ENCODE measurements around the gene PBX1. TPM values are rescaled to one million over a fixed set of nuclear protein-coding genes. Genes with fewer than 3 reads are reported as not detected.

Gene PBX1
- polyA plus RNA-seq, 3 donors, result 0.07 TPM; not detected in 2

DNA sequence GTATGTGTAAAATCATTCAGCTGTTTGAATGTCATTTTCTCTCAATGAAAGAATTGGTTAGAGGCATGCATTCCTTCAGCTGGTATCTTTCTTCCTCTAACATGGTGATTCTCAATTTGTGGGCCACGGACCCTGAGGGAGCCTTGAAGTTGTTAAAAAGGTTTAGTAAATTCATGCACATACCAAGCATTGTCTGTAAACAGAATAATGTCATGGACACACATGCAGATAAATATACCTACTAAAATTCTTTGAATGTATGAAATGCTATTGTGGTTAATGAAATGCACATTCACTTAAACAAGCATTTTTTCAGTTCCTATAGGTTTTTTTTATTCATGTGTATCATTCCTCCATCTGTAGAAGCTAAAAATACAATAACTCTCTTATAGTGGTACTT is 65.4 kb downstream of the PBX1 start:
- Mint-ChIP-seq H3K27me3 (ENCODE audit: low read depth in 3 of 3) (peaks cover 0 to 4% (median 2%) of the 10 kb centered on the region in 3 donors), H3K4me1 (peaks cover 7% of the 10 kb centered on the region), H3K4me3 (no peak overlapping the region), H3K36me3 (no peaks in the 10 kb centered on the region), H3K27ac (no peak overlapping the region), H3K9me3 (no peaks in the 10 kb centered on the region)
- DNase-seq, result no peak
- Histone ChIP-seq H3K9ac (ENCODE audit: insufficient read depth, low read length, poor library complexity, severe bottlenecking) (no peak overlapping the region), H2AFZ (ENCODE audit: insufficient read depth, low read depth, low read length, poor library complexity, severe bottlenecking) (no peak overlapping the region), H3K79me2 (ENCODE audit: insufficient read depth, low read length) (no peaks in the 10 kb centered on the region), H3K4me3 (replicated peaks in 1 of 3; ENCODE audit: low read depth in 2 of 3, low read length in 3 of 3) (no peak overlapping the region), H3K27me3 (ENCODE audit: control insufficient read depth in 2 of 2, insufficient read depth in 2 of 2, low read length in 2 of 2) (no peaks in the 10 kb centered on the region), H4K20me1 (ENCODE audit: insufficient read depth, low read length) (no peaks in the 10 kb centered on the region), H3K36me3 (replicated peaks in 1 of 2; ENCODE audit: control insufficient read depth in 1 of 2, insufficient read depth in 2 of 2, low read length in 2 of 2) (no peaks in the 10 kb centered on the region), H3K9me3 (replicated peaks in 1 of 2; ENCODE audit: control insufficient read depth in 1 of 2, insufficient read depth in 1 of 2, low read length in 2 of 2) (no peaks in the 10 kb centered on the region), H3K4me1 (ENCODE audit: control insufficient read depth in 1 of 2, insufficient read depth in 2 of 2, low read length in 2 of 2) (no peaks in the 10 kb centered on the region), H3K4me2 (replicated peaks; ENCODE audit: extremely low read depth, low read length, poor library complexity, severe bottlenecking) (no peak overlapping the region), H3K27ac (ENCODE audit: low read depth in 1 of 2, low read length in 2 of 2) (no peak overlapping the region)
- TF ChIP-seq, protein P1, sequence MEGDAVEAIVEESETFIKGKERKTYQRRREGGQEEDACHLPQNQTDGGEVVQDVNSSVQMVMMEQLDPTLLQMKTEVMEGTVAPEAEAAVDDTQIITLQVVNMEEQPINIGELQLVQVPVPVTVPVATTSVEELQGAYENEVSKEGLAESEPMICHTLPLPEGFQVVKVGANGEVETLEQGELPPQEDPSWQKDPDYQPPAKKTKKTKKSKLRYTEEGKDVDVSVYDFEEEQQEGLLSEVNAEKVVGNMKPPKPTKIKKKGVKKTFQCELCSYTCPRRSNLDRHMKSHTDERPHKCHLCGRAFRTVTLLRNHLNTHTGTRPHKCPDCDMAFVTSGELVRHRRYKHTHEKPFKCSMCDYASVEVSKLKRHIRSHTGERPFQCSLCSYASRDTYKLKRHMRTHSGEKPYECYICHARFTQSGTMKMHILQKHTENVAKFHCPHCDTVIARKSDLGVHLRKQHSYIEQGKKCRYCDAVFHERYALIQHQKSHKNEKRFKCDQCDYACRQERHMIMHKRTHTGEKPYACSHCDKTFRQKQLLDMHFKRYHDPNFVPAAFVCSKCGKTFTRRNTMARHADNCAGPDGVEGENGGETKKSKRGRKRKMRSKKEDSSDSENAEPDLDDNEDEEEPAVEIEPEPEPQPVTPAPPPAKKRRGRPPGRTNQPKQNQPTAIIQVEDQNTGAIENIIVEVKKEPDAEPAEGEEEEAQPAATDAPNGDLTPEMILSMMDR (IDR thresholded peaks at IDR 0.05), result no peak
- intact Hi-C loops (cut with micrococcal nuclease), result no loop called here
- no CpG with 5 or more reads among the region's 1 CpG for whole genome bisulfite sequencing (ENCODE audit: insufficient coverage)

DNA sequence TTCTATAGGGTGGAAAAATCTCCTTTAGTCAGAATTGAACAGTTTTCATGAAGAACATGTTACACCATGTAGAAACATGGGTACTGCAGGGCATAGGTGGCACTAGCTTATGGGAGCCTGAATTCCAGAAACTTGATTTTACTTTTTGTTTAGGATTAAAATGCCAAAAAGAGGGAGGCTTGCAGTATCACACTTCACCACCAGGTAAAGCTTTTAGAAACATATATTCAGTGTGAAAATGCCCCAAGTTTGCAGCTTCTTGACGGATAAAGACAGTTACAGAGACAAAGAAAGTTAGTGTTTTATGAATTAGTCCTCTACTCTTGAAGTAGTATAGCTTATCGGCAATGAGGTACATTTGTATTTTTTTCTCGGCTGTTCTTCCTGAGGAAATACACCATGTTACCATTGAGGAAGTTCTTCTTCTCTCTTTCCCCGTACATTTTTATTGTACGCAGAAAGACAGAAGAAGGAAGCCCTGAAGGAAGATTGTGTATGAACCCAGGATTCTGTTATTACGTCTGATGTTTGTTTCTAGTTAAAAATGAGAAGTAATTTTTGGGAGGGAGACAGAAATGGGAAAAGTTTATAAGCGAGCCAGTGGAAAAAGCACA is 66.1 kb downstream of the PBX1 start:
- Histone ChIP-seq H3K4me3 (replicated peaks in 1 of 3; ENCODE audit: low read depth in 2 of 3, low read length in 3 of 3) (no peak overlapping the region), H3K79me2 (ENCODE audit: insufficient read depth, low read length) (no peaks in the 10 kb centered on the region), H3K9ac (ENCODE audit: insufficient read depth, low read length, poor library complexity, severe bottlenecking) (no peak overlapping the region), H3K27ac (ENCODE audit: low read depth in 1 of 2, low read length in 2 of 2) (no peak overlapping the region), H3K4me1 (ENCODE audit: control insufficient read depth in 1 of 2, insufficient read depth in 2 of 2, low read length in 2 of 2) (no peaks in the 10 kb centered on the region), H3K9me3 (replicated peaks in 1 of 2; ENCODE audit: control insufficient read depth in 1 of 2, insufficient read depth in 1 of 2, low read length in 2 of 2) (no peaks in the 10 kb centered on the region), H3K36me3 (replicated peaks in 1 of 2; ENCODE audit: control insufficient read depth in 1 of 2, insufficient read depth in 2 of 2, low read length in 2 of 2) (no peaks in the 10 kb centered on the region), H4K20me1 (ENCODE audit: insufficient read depth, low read length) (no peaks in the 10 kb centered on the region), H3K4me2 (replicated peaks; ENCODE audit: extremely low read depth, low read length, poor library complexity, severe bottlenecking) (peak overlapping the region; percentile 17), H3K27me3 (ENCODE audit: control insufficient read depth in 2 of 2, insufficient read depth in 2 of 2, low read length in 2 of 2) (no peaks in the 10 kb centered on the region), H2AFZ (ENCODE audit: insufficient read depth, low read depth, low read length, poor library complexity, severe bottlenecking) (peak overlapping the region; percentile 26)
- H3K27me3 Mint-ChIP-seq (ENCODE audit: low read depth in 3 of 3), result peaks cover 1 to 2% (median 2%) of the 10 kb centered on the region in 3 donors
- TF ChIP-seq, protein P1 (IDR thresholded peaks at IDR 0.05), result peak; percentile 47
- DNase-seq, result no peak
- H3K9me3 Mint-ChIP-seq, result no peaks in the 10 kb centered on the region
- peak overlapping the region in 1 of 2 donors; percentile 65 for H3K4me3 Mint-ChIP-seq
- no peak overlapping the region for H3K27ac Mint-ChIP-seq
- WGBS (ENCODE audit: insufficient coverage), result no CpG with 5 or more reads among the region's 7 CpGs
- intact Hi-C loops (cut with micrococcal nuclease), result no loop called here
- peaks cover 7% of the 10 kb centered on the region for H3K4me1 Mint-ChIP-seq
- no peaks in the 10 kb centered on the region for H3K36me3 Mint-ChIP-seq

Data from CD14-positive monocyte (primary cell).